Renal pelvis (tissue), 3 donors: Measurements from ENCODE around the gene CRYM. TPM values are rescaled to one million over a fixed set of nuclear protein-coding genes. Genes with fewer than 3 reads are reported as not detected.

Source experiments
- polyA plus RNA-seq, 3 donors: library from polyadenylated mRNA; unstranded; fragments of 120-200 nt; gene quantifications; one replicate each; pipeline ENCODE4 v1.2.1, GENCODE V29; 2013; ENCODE audit not compliant: insufficient read length in 3 of 3

CRYM gene
- polyA plus RNA-seq, 3 donors, result 10.8 to 12.0 (median 11.7) TPM

Other genes with a start within 250 kb of the CRYM start
- gene DNAH3, start 127.4 kb downstream of the CRYM start, polyA plus RNA-seq, result under 1 TPM; 0.36 to 0.61 (median 0.38) TPM
- gene LDAF1, start 119.6 kb downstream of the CRYM start, polyA plus RNA-seq, result 10 to 100 TPM; 24.5 to 30.3 (median 27.6) TPM
- under 1 TPM in 2 of 3 donors, not detected in 1; 0.12 to 0.16 TPM for gene ZP2, start 66.7 kb downstream of the CRYM start, polyA plus RNA-seq
- 1 to 10 TPM; 5.1 to 6.7 (median 6.0) TPM for gene ANKS4B, start 44.6 kb downstream of the CRYM start, polyA plus RNA-seq